GM12878 (cell line): ENCODE results near the gene MACF1. TPM values are rescaled to one million over a fixed set of nuclear protein-coding genes. Genes with fewer than 3 reads are reported as not detected.

Experiments used
- ATAC-seq: fragments of 200-7000 bp; cut with Tn5 transposase; 3 replicates; pipeline ENCODE4 v1.9.1; 2020; ENCODE audit warnings: mild to moderate bottlenecking, moderate library complexity
- BruUV-seq: library from RNA; stranded (reverse); fragments of 400-500 nt; replicated peaks from 2 replicates; lab custom pipeline; 2021; lab: Mats Ljungman, UMichigan
- CTCF ChIA-PET: fragments of 300-600 bp; sonication (Branson Sonifier 250); formaldehyde crosslinking; extraction: SDS; loops from one replicate; lab custom pipeline; 2021; ENCODE audit warnings: inconsistent platforms; lab: Yijun Ruan, JAX
- POLR2A ChIA-PET: fragments of 350-600 bp; formaldehyde crosslinking; extraction: SDS; loops from one replicate; lab custom pipeline; 2021; ENCODE audit warnings: inconsistent platforms; lab: Charles Lee
- RAD21 ChIA-PET: fragments of 300-600 bp; sonication (Branson Sonifier 250); formaldehyde crosslinking; loops from one replicate; lab custom pipeline; 2023; ENCODE audit warnings: antibody characterized with exemption; ENCODE audit not compliant: unreplicated experiment; lab: Charles Lee
- SMC1A ChIA-PET: fragments of 300-600 bp; sonication (Branson Sonifier 250); formaldehyde crosslinking; loops from one replicate; lab custom pipeline; 2023; ENCODE audit not compliant: unreplicated experiment, uncharacterized antibody; lab: Charles Lee
- DNase-seq: peaks from one replicate; pipeline ENCODE4 v3.0.0-alpha.2; 2011; ENCODE audit warnings: low read depth, low spot score
- FAIRE-seq: peaks from 3 replicates; lab custom pipeline; 2011; peaks lifted over from hg19 to GRCh38; lab: Jason Lieb, UNC
- H2AFZ ChIP-seq: 2 replicates; pipeline ENCODE4 v1.6.0; 2011; ENCODE audit warnings: low read depth, low read length, control low read depth; ENCODE audit not compliant: control insufficient read depth
- H3K27ac ChIP-seq: 2 replicates; pipeline ENCODE4 v1.5.1; 2011; ENCODE audit warnings: control low read depth; ENCODE audit not compliant: control insufficient read depth, insufficient read depth
- H3K27me3 ChIP-seq, 2 experiments: replicated peaks in 1 of 2; 2 replicates each; pipeline versions ENCODE4 v1.6.0 to v1.6.1; 2011; ENCODE audit warnings: low read length in 1 of 2; ENCODE audit not compliant: control insufficient read depth in 2 of 2, insufficient read depth in 2 of 2
- H3K36me3 ChIP-seq, 2 experiments: 2 replicates each; pipeline ENCODE4 v1.5.1; 2011; ENCODE audit warnings: low read length in 1 of 2; ENCODE audit not compliant: control insufficient read depth in 2 of 2, insufficient read depth in 2 of 2
- H3K4me1 ChIP-seq: 2 replicates; pipeline ENCODE4 v1.6.1; 2011; ENCODE audit warnings: mild to moderate bottlenecking, low read length, moderate library complexity, mixed read lengths; ENCODE audit not compliant: control insufficient read depth, insufficient read depth
- H3K4me2 ChIP-seq: 2 replicates; pipeline ENCODE4 v1.6.0; 2011; ENCODE audit warnings: control low read depth; ENCODE audit not compliant: control insufficient read depth, insufficient read depth
- H3K4me3 ChIP-seq: fragments of 200-600 bp; sonication (generic); 2 replicates; pipeline ENCODE4 v1.5.1; 2016
- H3K79me2 ChIP-seq: 2 replicates; pipeline ENCODE4 v1.6.0; 2011; ENCODE audit warnings: low read length; ENCODE audit not compliant: control insufficient read depth, insufficient read depth
- H3K9ac ChIP-seq: 2 replicates; pipeline ENCODE4 v1.8.0; 2011; ENCODE audit warnings: low read length, control low read depth, mixed read lengths; ENCODE audit not compliant: control insufficient read depth, insufficient read depth
- H3K9me3 ChIP-seq: replicated peaks from 3 replicates; pipeline ENCODE4 v1.5.1; 2011; ENCODE audit warnings: mild to moderate bottlenecking, low read length; ENCODE audit not compliant: control insufficient read depth, insufficient read depth
- H4K20me1 ChIP-seq: 2 replicates; pipeline ENCODE4 v1.6.0; 2011; ENCODE audit not compliant: control insufficient read depth, insufficient read depth
- BMI1 ChIP-seq: fragments of 450-650 bp; IDR thresholded peaks from 2 replicates; pipeline ENCODE4 v1.6.1; 2016; ENCODE audit warnings: mild to moderate bottlenecking, moderate library complexity, borderline replicate concordance
- CBFB ChIP-seq: IDR thresholded peaks from 2 replicates; pipeline ENCODE4 v1.6.1; 2016; ENCODE audit warnings: antibody characterized with exemption, low read depth
- CBX5 ChIP-seq: sonication (generic); IDR thresholded peaks from 2 replicates; pipeline ENCODE4 v1.6.1; 2016; ENCODE audit warnings: low read depth, moderate library complexity, mild to moderate bottlenecking, inconsistent platforms
- CREM ChIP-seq: IDR thresholded peaks from 2 replicates; pipeline ENCODE4 v1.6.1; 2014; ENCODE audit warnings: antibody characterized with exemption, low read depth
- DPF2 ChIP-seq: fragments of 450-650 bp; IDR thresholded peaks from 2 replicates; pipeline ENCODE4 v1.6.1; 2017; ENCODE audit warnings: mild to moderate bottlenecking
- FOXM1 ChIP-seq: IDR thresholded peaks from 2 replicates; pipeline ENCODE4 v1.6.1; 2012; ENCODE audit warnings: low read depth, mild to moderate bottlenecking, inconsistent platforms, low read length, moderate library complexity
- HDAC2 ChIP-seq: fragments of 200-600 bp; sonication (generic); IDR thresholded peaks from 2 replicates; pipeline ENCODE4 v1.6.1; 2017
- IKZF1 ChIP-seq: fragments of 450-650 bp; conservative IDR thresholded peaks from 2 replicates; pipeline ENCODE4 v1.6.1; 2017; ENCODE audit warnings: antibody characterized with exemption, mild to moderate bottlenecking
- JUNB ChIP-seq: IDR thresholded peaks from 2 replicates; pipeline ENCODE4 v1.6.1; 2016; ENCODE audit warnings: antibody characterized with exemption, mild to moderate bottlenecking
- LARP7 ChIP-seq: fragments of 450-650 bp; IDR thresholded peaks from 2 replicates; pipeline ENCODE4 v1.6.1; 2017; ENCODE audit warnings: mild to moderate bottlenecking
- PKNOX1 ChIP-seq: fragments of 450-650 bp; IDR thresholded peaks from 2 replicates; pipeline ENCODE4 v1.6.1; 2016; ENCODE audit warnings: mild to moderate bottlenecking
- RCOR1 ChIP-seq: conservative IDR thresholded peaks from 2 replicates; pipeline ENCODE4 v1.6.1; 2012; ENCODE audit warnings: low read depth, low read length, improper control_type of control experiment
- SIX5 ChIP-seq: IDR thresholded peaks from 2 replicates; pipeline ENCODE4 v1.6.1; 2011; ENCODE audit warnings: mild to moderate bottlenecking, low read depth, low read length, moderate library complexity; ENCODE audit not compliant: severe bottlenecking
- SKIL ChIP-seq: fragments of 450-650 bp; IDR thresholded peaks from 2 replicates; pipeline ENCODE4 v1.6.1; 2017; ENCODE audit warnings: mild to moderate bottlenecking, low read depth, inconsistent platforms; ENCODE audit not compliant: poor library complexity, severe bottlenecking
- SMC3 ChIP-seq: IDR thresholded peaks from 2 replicates; pipeline ENCODE4 v1.6.1; 2011; ENCODE audit warnings: low read length, improper control_type of control experiment, borderline replicate concordance
- SREBF2 ChIP-seq: IDR thresholded peaks from 2 replicates; pipeline ENCODE4 v1.6.1; 2012; ENCODE audit warnings: mild to moderate bottlenecking, low read length
- ZNF217 ChIP-seq: fragments of 450-650 bp; IDR thresholded peaks from 2 replicates; pipeline ENCODE4 v1.6.1; 2017; ENCODE audit warnings: antibody characterized with exemption, mild to moderate bottlenecking
- ZNF24 ChIP-seq: fragments of 450-650 bp; IDR thresholded peaks from 2 replicates; pipeline ENCODE4 v1.6.1; 2017; ENCODE audit warnings: antibody characterized with exemption, mild to moderate bottlenecking
- WGBS: methylation state at CpG from one replicate; pipeline ENCODE4 v1.1.6; 2016; ENCODE audit warnings: low lambda C conversion rate; ENCODE audit not compliant: insufficient replicate concordance, insufficient coverage; ENCODE audit errors: missing lambda C conversion rate; 5-methylcytosine and 5-hydroxymethylcytosine counted together
- in situ Hi-C: fragments of 300-500 bp; cut with MboI; formaldehyde crosslinking; loops from 9 replicates; pipeline ENCODE4 v1.14.3; 2018; ENCODE audit warnings: mixed read lengths
- intact Hi-C: fragments of 100-400 bp; cut with micrococcal nuclease; formaldehyde crosslinking; loops from one replicate; pipeline ENCODE4 v1.14.2; 2022; ENCODE audit not compliant: unreplicated experiment
- polyA plus RNA-seq, 11 experiments: library from polyadenylated mRNA; depleted of rRNA in 4 of 11; unstranded in 6 of 11; stranded (reverse) in 5 of 11; fragments of >200 nt; fragmentation: Nextera tagmentation in 4 of 11; fragmentation: Illumina TruSeq in 1 of 11; extraction: Ambion mirVana in 4 of 11; extraction: Trizol in 1 of 11; gene quantifications; 1 replicate in 1 of 11; 2 replicates in 10 of 11; pipeline versions ENCODE4 v1.2.1 to v1.2.3, GENCODE V29; 2011 to 2016; ENCODE audit warnings: inconsistent platforms in 2 of 11, missing spikeins in 2 of 11, low read depth in 1 of 11
- total RNA-seq, 4 experiments: library from RNA; depleted of rRNA in 3 of 4; stranded (reverse); fragments of >200 nt in 3 of 4; fragmentation: Illumina TruSeq in 1 of 4; extraction: Trizol in 1 of 4; gene quantifications; 2 replicates each; pipeline versions ENCODE4 v1.2.1 to v1.2.3, GENCODE V29; 2013 to 2021
- TF ChIP-seq, protein P1 (sequence below): fragments of 150-350 bp; IDR thresholded peaks from 2 replicates; pipeline ENCODE4 v1.6.1; 2014; ENCODE audit warnings: mild to moderate bottlenecking, low read depth, low read length
- TF ChIP-seq, protein P2 (sequence below): fragments of 450-650 bp; IDR thresholded peaks from 2 replicates; pipeline ENCODE4 v1.6.1; 2016; ENCODE audit warnings: mild to moderate bottlenecking

The MACF1 gene
- total and polyA plus RNA-seq, 10 of the 15 experiments (the other 5 are each of a cell fraction or from before 2014, with no cell fraction given): 15.5 to 201 (median 76.9) TPM

DNA sequence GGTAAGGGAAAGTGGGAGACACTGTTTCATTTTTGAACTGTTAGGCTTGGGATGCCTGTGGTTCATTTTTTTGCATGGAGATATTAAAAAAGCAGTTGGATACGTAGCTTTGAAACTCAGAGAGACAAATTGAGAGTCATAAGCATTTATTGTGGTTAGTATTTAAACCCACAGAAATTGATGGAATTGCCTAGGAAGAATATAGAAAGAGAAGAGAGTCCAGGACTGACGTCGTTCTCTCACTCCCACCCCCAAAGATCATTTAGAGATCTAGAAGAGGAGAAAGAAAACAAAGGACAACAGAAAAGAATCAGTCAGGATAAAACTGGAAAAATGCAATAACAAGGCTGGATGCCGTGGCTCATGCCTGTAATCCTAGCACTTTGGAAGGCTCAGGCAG is 213.7 kb downstream of the MACF1 start:
- no peak overlapping the region for H3K9ac ChIP-seq
- no peaks in the 10 kb centered on the region for H4K20me1 ChIP-seq
- FAIRE-seq: no peak
- H3K79me2 ChIP-seq: no peaks in the 10 kb centered on the region; the same call in 1 of the 2 replicates
- intact Hi-C loops (no loop called here), in situ Hi-C loops (no loop called here)
- WGBS: 98% methylated on average over 4 of the region's 4 CpGs
- H3K4me1 ChIP-seq: no peaks in the 10 kb centered on the region
- no peak overlapping the region for H3K4me2 ChIP-seq
- DNase-seq: no peak
- H3K4me3 ChIP-seq: no peak overlapping the region
- no peaks in the 10 kb centered on the region for H3K9me3 ChIP-seq
- no peak for ATAC-seq
- RAD21 ChIA-PET: no interaction called here
- TF ChIP-seq JUNB: no peak
- TF ChIP-seq, protein P1, sequence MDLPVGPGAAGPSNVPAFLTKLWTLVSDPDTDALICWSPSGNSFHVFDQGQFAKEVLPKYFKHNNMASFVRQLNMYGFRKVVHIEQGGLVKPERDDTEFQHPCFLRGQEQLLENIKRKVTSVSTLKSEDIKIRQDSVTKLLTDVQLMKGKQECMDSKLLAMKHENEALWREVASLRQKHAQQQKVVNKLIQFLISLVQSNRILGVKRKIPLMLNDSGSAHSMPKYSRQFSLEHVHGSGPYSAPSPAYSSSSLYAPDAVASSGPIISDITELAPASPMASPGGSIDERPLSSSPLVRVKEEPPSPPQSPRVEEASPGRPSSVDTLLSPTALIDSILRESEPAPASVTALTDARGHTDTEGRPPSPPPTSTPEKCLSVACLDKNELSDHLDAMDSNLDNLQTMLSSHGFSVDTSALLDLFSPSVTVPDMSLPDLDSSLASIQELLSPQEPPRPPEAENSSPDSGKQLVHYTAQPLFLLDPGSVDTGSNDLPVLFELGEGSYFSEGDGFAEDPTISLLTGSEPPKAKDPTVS: no peak
- no peak for TF ChIP-seq RCOR1
- no peak for TF ChIP-seq SIX5
- TF ChIP-seq DPF2: no peak
- no peak for TF ChIP-seq HDAC2
- TF ChIP-seq CBFB: no peak
- no peak for TF ChIP-seq SMC3
- no peak for TF ChIP-seq PKNOX1
- no peak for TF ChIP-seq ZNF24
- TF ChIP-seq, protein P2, sequence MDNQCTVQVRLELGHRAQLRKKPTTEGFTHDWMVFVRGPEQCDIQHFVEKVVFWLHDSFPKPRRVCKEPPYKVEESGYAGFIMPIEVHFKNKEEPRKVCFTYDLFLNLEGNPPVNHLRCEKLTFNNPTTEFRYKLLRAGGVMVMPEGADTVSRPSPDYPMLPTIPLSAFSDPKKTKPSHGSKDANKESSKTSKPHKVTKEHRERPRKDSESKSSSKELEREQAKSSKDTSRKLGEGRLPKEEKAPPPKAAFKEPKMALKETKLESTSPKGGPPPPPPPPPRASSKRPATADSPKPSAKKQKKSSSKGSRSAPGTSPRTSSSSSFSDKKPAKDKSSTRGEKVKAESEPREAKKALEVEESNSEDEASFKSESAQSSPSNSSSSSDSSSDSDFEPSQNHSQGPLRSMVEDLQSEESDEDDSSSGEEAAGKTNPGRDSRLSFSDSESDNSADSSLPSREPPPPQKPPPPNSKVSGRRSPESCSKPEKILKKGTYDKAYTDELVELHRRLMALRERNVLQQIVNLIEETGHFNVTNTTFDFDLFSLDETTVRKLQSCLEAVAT: no peak
- TF ChIP-seq SREBF2: no peak
- no peak for TF ChIP-seq BMI1
- no peak for TF ChIP-seq ZNF217
- TF ChIP-seq LARP7: no peak
- TF ChIP-seq CBX5: no peak
- TF ChIP-seq FOXM1: no peak
- no peak for TF ChIP-seq SKIL
- TF ChIP-seq CREM: no peak
- TF ChIP-seq IKZF1: no peak
- no peaks in the 10 kb centered on the region for H3K27me3 ChIP-seq
- no TSS peak for BruUV-seq
- SMC1A ChIA-PET: interaction anchor here (1.0 to 1.3 kb wide), 2 partner anchors 11 to 17 kb away, joined by 3 read pairs; no protein-coding TSS in a partner anchor
- H3K36me3 ChIP-seq: peaks cover 2 to 6% of the 10 kb centered on the region in 2 experiments; a peak in 3 of 4 replicates
- POLR2A ChIA-PET: no interaction called here
- CTCF ChIA-PET: no interaction called here
- H2AFZ ChIP-seq: no peak overlapping the region
- H3K27ac ChIP-seq: no peak overlapping the region
